Neural cell (in vitro differentiated cells): ENCODE data around the gene MYO1D. TPM values are rescaled to one million over a fixed set of nuclear protein-coding genes. Genes with fewer than 3 reads are reported as not detected.

Experiments
- H2AFZ ChIP-seq: fragments of 200-600, 300-800 bp; sonication (generic), shearing (Covaris generic); 2 replicates; pipeline ENCODE4 v1.6.0; 2014; ENCODE audit warnings: low read depth, mild to moderate bottlenecking, antibody characterized with exemption, low read length, moderate library complexity
- H3F3A ChIP-seq: fragments of 200-600 bp; shearing (Covaris generic); 2 replicates; pipeline ENCODE4 v1.6.1; 2016; ENCODE audit warnings: mild to moderate bottlenecking, moderate library complexity, mixed read lengths, antibody characterized with exemption, low read length; ENCODE audit not compliant: insufficient read depth, poor library complexity, severe bottlenecking
- H3K27ac ChIP-seq: fragments of 200-600, 300-800 bp; sonication (generic), shearing (Covaris generic); 2 replicates; pipeline ENCODE4 v1.5.1; 2014; ENCODE audit warnings: mild to moderate bottlenecking, low read length, moderate library complexity
- H3K27me3 ChIP-seq: fragments of 300-800, 200-600 bp; sonication (generic), shearing (Covaris generic); 2 replicates; pipeline ENCODE4 v1.6.0; 2014; ENCODE audit warnings: mild to moderate bottlenecking, low read depth, low read length, moderate library complexity; ENCODE audit not compliant: insufficient read depth
- H3K36me3 ChIP-seq: fragments of 300-800, 200-600 bp; sonication (generic), shearing (Covaris generic); 2 replicates; pipeline ENCODE4 v1.5.1; 2014; ENCODE audit warnings: mild to moderate bottlenecking, antibody characterized with exemption, low read length, moderate library complexity; ENCODE audit not compliant: insufficient read depth
- H3K4me2 ChIP-seq: fragments of 300-800, 200-600 bp; sonication (generic), shearing (Covaris generic); 2 replicates; pipeline ENCODE4 v1.6.0; 2014; ENCODE audit warnings: mild to moderate bottlenecking, low read length
- H3K4me3 ChIP-seq: fragments of 300-800, 200-600 bp; sonication (generic), shearing (Covaris generic); 2 replicates; pipeline ENCODE4 v1.5.1; 2014; ENCODE audit warnings: mild to moderate bottlenecking, low read length, moderate library complexity
- H3K79me2 ChIP-seq: fragments of 200-600 bp; shearing (Covaris generic); replicated peaks from 2 replicates; pipeline ENCODE4 v1.6.0; 2014; ENCODE audit warnings: mild to moderate bottlenecking, low read length, moderate library complexity; ENCODE audit not compliant: insufficient read depth
- H3K9ac ChIP-seq: fragments of 300-800, 200-600 bp; sonication (generic), shearing (Covaris generic); 2 replicates; pipeline ENCODE4 v1.6.1; 2016; ENCODE audit warnings: mild to moderate bottlenecking, low read length, mixed read lengths
- H3K9me2 ChIP-seq: fragments of 200-600 bp; shearing (Covaris generic); 2 replicates; pipeline ENCODE4 v1.6.1; 2016; ENCODE audit warnings: mild to moderate bottlenecking, low read length, mixed read lengths; ENCODE audit not compliant: insufficient read depth
- H3K9me3 ChIP-seq: fragments of 200-600, 300-800 bp; sonication (generic), shearing (Covaris generic); 2 replicates; pipeline ENCODE4 v1.6.1; 2016; ENCODE audit warnings: mild to moderate bottlenecking, mixed run types, low read length, moderate library complexity, mixed read lengths
- H4K20me1 ChIP-seq: fragments of 200-600 bp; shearing (Covaris generic); 2 replicates; pipeline ENCODE4 v1.6.1; 2016; ENCODE audit warnings: mild to moderate bottlenecking, mixed run types; ENCODE audit not compliant: insufficient read depth
- CTCF ChIP-seq: fragments of 450-650 bp; IDR thresholded peaks from 2 replicates; pipeline ENCODE4 v1.5.1; 2014; ENCODE audit warnings: antibody characterized with exemption, mild to moderate bottlenecking, moderate library complexity; ENCODE audit not compliant: poor library complexity, severe bottlenecking
- EP300 ChIP-seq: fragments of 450-650 bp; conservative IDR thresholded peaks from 2 replicates; pipeline ENCODE4 v1.6.1; 2014; ENCODE audit warnings: antibody characterized with exemption, mild to moderate bottlenecking, moderate library complexity; ENCODE audit not compliant: poor library complexity, severe bottlenecking
- EZH2 ChIP-seq: fragments of 200-600, 300-800 bp; shearing (Covaris generic), sonication (generic); IDR thresholded peaks from 2 replicates; pipeline ENCODE4 v1.6.1; 2014; ENCODE audit warnings: antibody characterized with exemption, low read length, borderline replicate concordance, mild to moderate bottlenecking; ENCODE audit not compliant: insufficient read depth, poor library complexity, severe bottlenecking
- MXI1 ChIP-seq: fragments of 450-650 bp; conservative IDR thresholded peaks from 2 replicates; pipeline ENCODE4 v1.6.1; 2014; ENCODE audit warnings: antibody characterized with exemption, mild to moderate bottlenecking; ENCODE audit not compliant: poor library complexity, severe bottlenecking
- POLR2AphosphoS5 ChIP-seq: IDR thresholded peaks from 2 replicates; pipeline ENCODE4 v1.6.1; 2012
- RAD21 ChIP-seq: fragments of 450-650 bp; conservative IDR thresholded peaks from 2 replicates; pipeline ENCODE4 v1.6.1; 2014; ENCODE audit warnings: antibody characterized with exemption, mild to moderate bottlenecking, moderate library complexity
- SMC3 ChIP-seq: fragments of 450-650 bp; conservative IDR thresholded peaks from 2 replicates; pipeline ENCODE4 v1.6.1; 2014; ENCODE audit warnings: antibody characterized with exemption, mild to moderate bottlenecking, moderate library complexity; ENCODE audit not compliant: poor library complexity
- TAF1 ChIP-seq: IDR thresholded peaks from 2 replicates; pipeline ENCODE4 v1.6.1; 2012; ENCODE audit warnings: low read depth
- polyA plus RNA-seq: library from polyadenylated mRNA; depleted of rRNA; stranded (reverse); fragments of >200 nt; gene quantifications from 2 replicates; pipeline ENCODE4 v1.2.3, GENCODE V29; 2014
- TF ChIP-seq, protein P1 (sequence below): IDR thresholded peaks from 2 replicates; pipeline ENCODE4 v1.6.1; 2012; ENCODE audit warnings: borderline replicate concordance

Gene MYO1D
- polyA plus RNA-seq, 1 donor from 2014 or later = 10.7 TPM

GRCh38 chr17:32508926-32509325, 368.0 kb downstream of the MYO1D start:
- Histone ChIP-seq H3F3A (no peaks in the 10 kb centered on the region), H2AFZ (no peak overlapping the region), H3K27ac (no peak overlapping the region), H3K4me2 (no peak overlapping the region), H3K4me3 (no peak overlapping the region), H4K20me1 (no peaks in the 10 kb centered on the region), H3K9me2 (no peaks in the 10 kb centered on the region), H3K9ac (no peak overlapping the region), H3K9me3 (no peaks in the 10 kb centered on the region), H3K79me2 (no peaks in the 10 kb centered on the region), H3K36me3 (no peaks in the 10 kb centered on the region), H3K27me3 (no peaks in the 10 kb centered on the region)
- no peak for TF ChIP-seq CTCF
- TF ChIP-seq TAF1 = no peak
- TF ChIP-seq EZH2 = no peak
- TF ChIP-seq, protein P1, sequence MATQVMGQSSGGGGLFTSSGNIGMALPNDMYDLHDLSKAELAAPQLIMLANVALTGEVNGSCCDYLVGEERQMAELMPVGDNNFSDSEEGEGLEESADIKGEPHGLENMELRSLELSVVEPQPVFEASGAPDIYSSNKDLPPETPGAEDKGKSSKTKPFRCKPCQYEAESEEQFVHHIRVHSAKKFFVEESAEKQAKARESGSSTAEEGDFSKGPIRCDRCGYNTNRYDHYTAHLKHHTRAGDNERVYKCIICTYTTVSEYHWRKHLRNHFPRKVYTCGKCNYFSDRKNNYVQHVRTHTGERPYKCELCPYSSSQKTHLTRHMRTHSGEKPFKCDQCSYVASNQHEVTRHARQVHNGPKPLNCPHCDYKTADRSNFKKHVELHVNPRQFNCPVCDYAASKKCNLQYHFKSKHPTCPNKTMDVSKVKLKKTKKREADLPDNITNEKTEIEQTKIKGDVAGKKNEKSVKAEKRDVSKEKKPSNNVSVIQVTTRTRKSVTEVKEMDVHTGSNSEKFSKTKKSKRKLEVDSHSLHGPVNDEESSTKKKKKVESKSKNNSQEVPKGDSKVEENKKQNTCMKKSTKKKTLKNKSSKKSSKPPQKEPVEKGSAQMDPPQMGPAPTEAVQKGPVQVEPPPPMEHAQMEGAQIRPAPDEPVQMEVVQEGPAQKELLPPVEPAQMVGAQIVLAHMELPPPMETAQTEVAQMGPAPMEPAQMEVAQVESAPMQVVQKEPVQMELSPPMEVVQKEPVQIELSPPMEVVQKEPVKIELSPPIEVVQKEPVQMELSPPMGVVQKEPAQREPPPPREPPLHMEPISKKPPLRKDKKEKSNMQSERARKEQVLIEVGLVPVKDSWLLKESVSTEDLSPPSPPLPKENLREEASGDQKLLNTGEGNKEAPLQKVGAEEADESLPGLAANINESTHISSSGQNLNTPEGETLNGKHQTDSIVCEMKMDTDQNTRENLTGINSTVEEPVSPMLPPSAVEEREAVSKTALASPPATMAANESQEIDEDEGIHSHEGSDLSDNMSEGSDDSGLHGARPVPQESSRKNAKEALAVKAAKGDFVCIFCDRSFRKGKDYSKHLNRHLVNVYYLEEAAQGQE = no peak
- no peak for TF ChIP-seq SMC3
- TF ChIP-seq POLR2AphosphoS5 = no peak
- TF ChIP-seq EP300 = no peak
- no peak for TF ChIP-seq MXI1
- TF ChIP-seq RAD21 = no peak

DNA sequence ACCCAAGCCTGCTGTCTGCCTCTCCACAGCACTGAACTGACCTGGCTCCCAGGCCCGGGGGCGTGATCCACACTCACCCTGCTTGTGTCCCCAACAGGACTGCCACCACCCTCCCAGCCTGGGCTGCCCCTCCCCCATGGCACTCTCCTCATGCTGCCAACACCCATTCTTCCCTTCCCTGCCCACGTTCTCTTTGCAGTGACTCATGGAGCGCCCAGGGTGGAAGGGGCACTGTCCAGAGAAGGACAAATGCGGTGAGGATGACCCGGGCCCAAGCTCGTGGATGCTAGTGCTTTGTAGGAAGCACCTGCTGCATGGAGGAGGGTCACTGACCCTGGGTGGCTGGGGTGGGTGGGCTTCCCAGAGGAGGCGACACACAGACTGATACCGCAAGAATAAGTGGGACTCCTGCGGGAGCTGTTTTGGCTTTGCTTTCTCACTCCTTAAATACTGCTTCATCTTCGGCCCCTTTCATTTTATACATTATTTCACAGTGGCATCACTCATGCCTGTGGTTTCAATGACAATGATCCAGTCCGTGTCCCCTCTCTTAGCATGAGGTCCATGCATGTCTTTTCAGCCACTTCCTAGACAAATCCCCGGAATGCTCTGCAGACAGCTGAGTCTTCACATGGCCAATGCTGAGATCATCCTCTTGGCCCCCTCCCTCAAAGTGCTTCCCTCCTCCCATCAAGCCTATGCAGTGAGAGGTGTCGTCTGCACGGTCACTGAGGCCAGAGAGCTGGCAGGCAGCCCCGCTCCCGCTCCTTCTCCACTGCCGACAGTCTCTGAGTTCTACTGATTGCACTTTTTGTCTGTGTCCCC, 372.5 kb downstream of the MYO1D start:
- Histone ChIP-seq H3K36me3 (no peaks in the 10 kb centered on the region), H3F3A (no peaks in the 10 kb centered on the region), H3K27ac (no peak overlapping the region), H3K27me3 (no peaks in the 10 kb centered on the region), H2AFZ (no peak overlapping the region), H3K9me2 (no peaks in the 10 kb centered on the region), H3K9ac (peak overlapping the region; percentile 1), H3K4me2 (no peak overlapping the region), H4K20me1 (no peaks in the 10 kb centered on the region), H3K4me3 (no peak overlapping the region), H3K9me3 (peaks cover 3% of the 10 kb centered on the region), H3K79me2 (no peaks in the 10 kb centered on the region)
- TF ChIP-seq, protein P1 = no peak
- TF ChIP-seq CTCF (no peak), EZH2 (no peak), TAF1 (no peak), POLR2AphosphoS5 (no peak), MXI1 (no peak), RAD21 (no peak), SMC3 (no peak), EP300 (no peak)
